HAP-1 (cell line): ENCODE data around the gene B4GALNT1.
A peak's percentile ranks its signal among the peaks of the same experiment; 100 is the strongest.

Experiments
- DNase-seq, 2 experiments: peaks; one replicate each; pipeline ENCODE4 v3.0.0-alpha.2; 2016 to 2020; ENCODE audit warnings: low spot score in 2 of 2
- H3K27me3 ChIP-seq: fragments of 250-450 bp; sonication (Bioruptor Pico); 2 replicates; pipeline ENCODE4 v1.5.1; 2020; ENCODE audit warnings: low read depth, mild to moderate bottlenecking, moderate library complexity
- H3K36me3 ChIP-seq: fragments of 250-450 bp; sonication (Bioruptor Pico); replicated peaks from 2 replicates; pipeline ENCODE4 v1.5.1; 2020; ENCODE audit warnings: mild to moderate bottlenecking
- H3K4me1 ChIP-seq: fragments of 250-450 bp; sonication (Bioruptor Pico); 2 replicates; pipeline ENCODE4 v1.5.1; 2020; ENCODE audit warnings: mild to moderate bottlenecking
- H3K4me3 ChIP-seq: fragments of 250-450 bp; sonication (Bioruptor Pico); 2 replicates; pipeline ENCODE4 v1.5.1; 2020; ENCODE audit warnings: mild to moderate bottlenecking, moderate library complexity
- H3K9me3 ChIP-seq: fragments of 250-450 bp; sonication (Bioruptor Pico); 2 replicates; pipeline ENCODE4 v1.5.1; 2020; ENCODE audit warnings: mild to moderate bottlenecking, moderate library complexity
- in situ Hi-C: fragments of 300-500 bp; cut with MboI; formaldehyde crosslinking; loops from 3 replicates; pipeline ENCODE4 v1.14.3; 2020; ENCODE audit warnings: low sequenced_read_pairs, inconsistent platforms, mixed read lengths

Gene B4GALNT1

DNA sequence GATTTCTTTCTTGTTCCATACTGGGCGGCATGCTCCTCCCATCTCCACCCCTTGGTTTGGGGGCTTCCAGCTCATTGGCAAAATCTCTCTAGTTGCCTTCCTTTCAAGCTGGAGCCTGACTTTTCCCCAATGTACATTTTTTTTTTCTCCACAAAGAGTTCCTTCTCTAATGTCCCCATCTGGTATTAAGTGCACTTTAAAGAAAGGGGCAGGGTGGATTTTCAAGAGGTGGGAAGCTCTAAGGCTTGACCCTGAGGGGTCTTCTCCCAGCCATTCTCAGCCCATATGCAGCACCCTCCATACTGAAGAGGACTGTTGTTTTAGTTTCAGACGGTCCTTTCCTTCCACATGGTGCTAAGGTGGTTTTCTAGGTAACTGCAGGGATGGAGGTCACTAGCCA lies 47.8 kb downstream of the B4GALNT1 start:
- in situ Hi-C loops, result no loop called here
- Histone ChIP-seq H3K4me1 (no peaks in the 10 kb centered on the region), H3K9me3 (no peaks in the 10 kb centered on the region), H3K4me3 (no peak overlapping the region), H3K27me3 (peaks cover 18% of the 10 kb centered on the region), H3K36me3 (no peaks in the 10 kb centered on the region)
- DNase-seq, result no peak

- H3K4me1 ChIP-seq, result no peaks in the 10 kb centered on the region
- H3K9me3 ChIP-seq, result no peaks in the 10 kb centered on the region
- in situ Hi-C loops, result no loop called here
- DNase-seq, result no peak
- no peak overlapping the region for H3K4me3 ChIP-seq
- H3K36me3 ChIP-seq, result no peaks in the 10 kb centered on the region
- peaks cover 18% of the 10 kb centered on the region for H3K27me3 ChIP-seq
Measured at GRCh38 chr12:57584690-57585089, 48.3 kb downstream of the B4GALNT1 start.

DNA sequence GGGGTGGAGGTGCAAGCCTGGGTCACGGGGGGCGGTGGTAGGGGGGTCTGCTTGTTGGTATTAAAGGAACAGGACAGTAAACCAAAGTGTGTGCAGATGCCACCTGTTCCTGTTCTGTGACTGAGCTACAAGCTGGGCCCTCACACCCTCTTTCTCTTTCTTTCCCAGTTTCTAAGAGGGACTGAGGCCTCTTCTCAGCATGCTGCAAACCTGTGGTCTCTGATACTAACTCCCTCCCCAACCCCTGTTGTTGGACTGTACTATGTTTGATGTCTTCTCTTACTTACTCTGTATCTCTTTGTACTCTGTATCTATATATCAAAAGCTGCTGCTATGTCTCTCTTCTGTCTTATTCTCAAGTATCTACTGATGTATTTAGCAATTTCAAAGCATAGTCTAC lies 49.0 kb downstream of the B4GALNT1 start:
- Histone ChIP-seq H3K4me1 (no peaks in the 10 kb centered on the region), H3K36me3 (no peaks in the 10 kb centered on the region), H3K27me3 (peaks cover 18% of the 10 kb centered on the region), H3K4me3 (no peak overlapping the region), H3K9me3 (no peaks in the 10 kb centered on the region)
- in situ Hi-C loops, result no loop called here
- DNase-seq, result no peak

DNA sequence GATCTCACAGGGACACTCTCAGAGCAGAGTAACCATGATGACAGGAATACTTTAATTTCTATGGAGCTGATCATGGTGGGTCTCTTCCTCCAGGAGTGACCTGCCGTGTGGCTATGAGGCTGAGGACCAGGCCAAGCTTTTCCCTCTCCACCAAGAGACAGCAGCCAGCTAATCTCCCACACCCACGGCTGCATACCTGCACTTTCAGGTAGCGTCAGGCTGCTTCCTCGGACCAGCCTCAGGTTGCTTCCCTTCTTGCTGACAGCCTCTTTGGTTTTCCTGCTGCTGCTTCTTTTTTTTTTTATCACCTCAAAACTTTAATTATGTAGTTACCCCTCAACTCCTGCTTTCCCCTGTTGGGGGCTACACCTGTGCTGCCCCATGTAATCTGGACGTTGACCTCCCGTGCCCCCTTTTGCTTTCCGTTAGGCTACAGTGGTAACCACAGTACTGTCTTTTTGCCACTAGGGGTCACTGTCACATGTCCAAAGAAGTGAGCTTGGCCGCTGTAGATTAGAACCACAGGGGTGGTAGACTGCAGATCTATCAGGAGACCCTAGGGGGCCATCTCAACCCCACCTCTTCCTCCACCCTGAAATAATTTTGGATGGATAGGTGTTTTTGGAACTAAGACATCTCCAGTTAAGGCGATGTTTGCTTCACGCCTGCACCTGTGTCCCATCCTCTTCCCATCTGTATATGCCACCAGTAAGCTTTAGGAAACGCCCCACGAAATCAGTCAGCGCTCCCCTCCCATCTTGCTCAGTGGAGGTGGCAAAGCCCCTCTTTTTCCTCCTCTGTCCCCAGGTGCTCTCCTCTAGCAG lies 49.8 kb downstream of the B4GALNT1 start:
- H3K4me3 ChIP-seq, result no peak overlapping the region
- peak; percentile 82 to 84 for DNase-seq
- no peaks in the 10 kb centered on the region for H3K9me3 ChIP-seq
- H3K27me3 ChIP-seq, result peaks cover 18% of the 10 kb centered on the region
- no peaks in the 10 kb centered on the region for H3K36me3 ChIP-seq
- in situ Hi-C loops, result no loop called here
- H3K4me1 ChIP-seq, result no peaks in the 10 kb centered on the region

GRCh38 chr12:57582440-57582839 lies 50.6 kb downstream of the B4GALNT1 start:
- peaks cover 18% of the 10 kb centered on the region for H3K27me3 ChIP-seq
- in situ Hi-C loops, result no loop called here
- H3K4me3 ChIP-seq, result no peak overlapping the region
- H3K9me3 ChIP-seq, result no peaks in the 10 kb centered on the region
- H3K36me3 ChIP-seq, result no peaks in the 10 kb centered on the region
- H3K4me1 ChIP-seq, result no peaks in the 10 kb centered on the region
- DNase-seq, result no peak

GRCh38 chr12:57581802-57582201 lies 51.2 kb downstream of the B4GALNT1 start:
- Histone ChIP-seq H3K4me1 (no peaks in the 10 kb centered on the region), H3K36me3 (no peaks in the 10 kb centered on the region), H3K27me3 (peaks cover 15% of the 10 kb centered on the region), H3K4me3 (no peak overlapping the region), H3K9me3 (no peaks in the 10 kb centered on the region)
- in situ Hi-C loops, result no loop called here
- no peak for DNase-seq

DNA sequence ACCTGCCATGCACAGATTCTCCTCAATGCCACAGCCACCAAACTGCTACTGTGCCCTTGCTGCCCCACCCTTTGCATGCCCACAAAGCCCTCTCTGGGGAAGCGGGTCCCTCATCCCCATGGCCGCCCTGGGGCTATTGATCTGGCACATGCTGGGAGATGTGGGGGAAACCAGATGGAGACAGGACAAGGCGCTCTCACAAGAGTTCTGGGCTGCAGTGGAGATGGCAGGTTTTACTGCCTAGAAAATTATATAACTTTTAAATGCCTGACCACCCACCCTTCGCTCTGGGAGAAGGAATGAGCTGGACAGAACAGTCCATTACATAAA lies 52.6 kb downstream of the B4GALNT1 start:
- Histone ChIP-seq H3K27me3 (peaks cover 11% of the 10 kb centered on the region), H3K4me1 (no peaks in the 10 kb centered on the region), H3K4me3 (no peak overlapping the region), H3K9me3 (no peaks in the 10 kb centered on the region), H3K36me3 (no peaks in the 10 kb centered on the region)
- in situ Hi-C loops, result no loop called here
- no peak for DNase-seq

GRCh38 chr12:57579677-57580465 lies 53.1 kb downstream of the B4GALNT1 start:
- DNase-seq, result no peak
- Histone ChIP-seq H3K4me3 (no peak overlapping the region), H3K27me3 (peaks cover 8% of the 10 kb centered on the region; the same call in 1 of the 2 replicates), H3K9me3 (no peaks in the 10 kb centered on the region), H3K4me1 (no peaks in the 10 kb centered on the region), H3K36me3 (no peaks in the 10 kb centered on the region)
- in situ Hi-C loops, result no loop called here

DNA sequence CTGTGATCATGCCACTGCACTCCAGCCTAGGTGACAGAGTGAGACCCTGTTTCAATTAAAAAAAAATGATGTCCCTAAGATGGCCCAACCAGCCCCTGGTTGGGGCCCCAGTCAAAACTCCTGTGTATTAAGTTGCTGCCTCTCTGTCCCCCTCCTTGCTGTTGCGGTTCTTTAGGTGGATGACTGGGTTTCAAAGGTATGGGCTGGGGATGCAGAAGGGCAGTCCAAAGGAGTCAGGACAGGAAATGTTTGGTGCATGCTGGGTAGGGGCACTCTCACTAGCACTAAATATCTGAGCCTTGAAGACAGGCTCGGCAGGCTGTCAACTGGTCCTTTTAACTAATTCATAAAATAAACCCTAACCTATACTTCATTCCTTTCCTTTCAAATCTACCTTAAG lies 54.0 kb downstream of the B4GALNT1 start:
- DNase-seq, result no peak
- H3K36me3 ChIP-seq, result no peaks in the 10 kb centered on the region
- in situ Hi-C loops, result no loop called here

GRCh38 chr12:57577981-57578758 lies 54.8 kb downstream of the B4GALNT1 start:
- in situ Hi-C loops, result no loop called here
- no peaks in the 10 kb centered on the region for H3K4me1 ChIP-seq
- H3K36me3 ChIP-seq, result no peaks in the 10 kb centered on the region
- H3K27me3 ChIP-seq, result no peaks in the 10 kb centered on the region
- DNase-seq, result no peak
- H3K9me3 ChIP-seq, result no peaks in the 10 kb centered on the region
- H3K4me3 ChIP-seq, result no peak overlapping the region

More for the DNA sequence above, 54.0 kb downstream of the B4GALNT1 start:
- Histone ChIP-seq H3K9me3 (no peaks in the 10 kb centered on the region), H3K4me3 (no peak overlapping the region), H3K27me3 (0 out of 2 replicates have a peak, but pooled peaks cover under 1% of the 10 kb centered on the region), H3K4me1 (no peaks in the 10 kb centered on the region)

DNA sequence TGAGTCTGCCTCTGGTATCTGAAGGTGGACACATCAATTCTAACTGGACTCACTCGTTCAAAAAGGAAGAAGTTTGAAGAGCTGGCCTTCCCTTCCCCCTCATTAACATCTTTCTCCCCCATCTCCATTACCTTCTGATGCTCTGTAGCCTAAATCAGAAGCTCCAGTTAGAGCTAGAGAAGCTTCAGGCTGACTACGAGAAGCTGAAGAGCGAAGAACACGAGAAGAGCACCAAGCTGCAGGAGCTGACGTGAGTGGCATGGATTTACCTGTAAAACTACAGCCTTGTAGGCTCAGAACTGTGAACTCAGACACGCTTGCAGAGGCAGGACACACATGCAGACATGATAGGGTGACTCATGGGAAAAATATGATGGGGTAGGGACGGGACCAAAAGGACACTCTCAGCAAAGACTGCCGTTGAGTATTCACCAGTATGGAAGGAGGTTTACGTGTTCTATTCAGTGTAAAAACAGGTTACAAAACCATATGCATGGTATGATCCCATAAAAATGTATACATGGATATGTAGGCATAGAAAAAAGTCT lies 56.3 kb downstream of the B4GALNT1 start:
- in situ Hi-C loops, result no loop called here
- Histone ChIP-seq H3K9me3 (no peaks in the 10 kb centered on the region), H3K4me1 (no peaks in the 10 kb centered on the region), H3K27me3 (no peaks in the 10 kb centered on the region), H3K36me3 (no peaks in the 10 kb centered on the region), H3K4me3 (no peak overlapping the region)
- no peak for DNase-seq
